Inflammatory macrophage treated with lipopolysaccharide for 1 hour (primary cell): ENCODE measurements around the gene KIF2A.
"Not testable (repeated sequence)": the region's sequence is repeated elsewhere in the genome, so short reads cannot be mapped to it uniquely, and the experiment has no call there.

Experiments used
- DNase-seq, 2 donors: peaks; one replicate each; pipeline ENCODE4 v3.0.0-alpha.2; 2020 to 2022

Gene KIF2A

DNA sequence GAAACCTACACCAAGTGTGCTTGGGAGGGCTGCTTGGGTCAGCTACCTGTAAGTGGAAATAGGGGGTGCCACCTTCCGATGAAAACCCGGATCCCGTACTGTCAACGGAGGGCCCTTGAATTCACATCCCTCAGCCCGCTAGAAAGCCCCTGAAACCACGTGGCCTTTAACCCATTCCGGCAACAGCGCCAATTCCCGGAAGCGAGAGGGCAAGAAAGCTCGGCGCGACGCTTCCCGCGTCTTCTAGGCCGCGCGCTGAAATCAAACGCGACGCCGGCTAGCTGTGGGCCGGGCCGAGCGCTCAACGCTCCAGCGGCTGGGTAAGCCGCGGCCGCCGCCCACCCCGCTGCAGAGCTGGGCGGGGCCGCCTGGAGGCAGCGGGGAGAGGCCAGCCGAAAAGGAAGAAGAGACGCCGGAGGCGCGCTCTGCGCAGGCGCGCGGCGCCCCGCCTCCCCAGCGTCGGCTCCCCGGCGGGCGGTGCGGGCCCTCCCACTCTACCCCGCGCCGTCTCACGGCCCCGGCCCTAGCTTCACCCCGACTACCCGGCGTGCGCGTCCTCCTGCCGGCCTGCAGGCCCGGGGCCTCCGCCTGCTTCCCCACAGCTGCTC, at the start of gene KIF2A:
KIF2A (plus strand) TSS at position 492 of the 608 bp plus-strand sequence. CDS start 267 bp downstream, outside the sequence.
- peak; percentile 89 to 92 for DNase-seq

GRCh38 chr5:62257020-62257367, 49.0 kb upstream of the KIF2A start:
- no peak for DNase-seq

DNA sequence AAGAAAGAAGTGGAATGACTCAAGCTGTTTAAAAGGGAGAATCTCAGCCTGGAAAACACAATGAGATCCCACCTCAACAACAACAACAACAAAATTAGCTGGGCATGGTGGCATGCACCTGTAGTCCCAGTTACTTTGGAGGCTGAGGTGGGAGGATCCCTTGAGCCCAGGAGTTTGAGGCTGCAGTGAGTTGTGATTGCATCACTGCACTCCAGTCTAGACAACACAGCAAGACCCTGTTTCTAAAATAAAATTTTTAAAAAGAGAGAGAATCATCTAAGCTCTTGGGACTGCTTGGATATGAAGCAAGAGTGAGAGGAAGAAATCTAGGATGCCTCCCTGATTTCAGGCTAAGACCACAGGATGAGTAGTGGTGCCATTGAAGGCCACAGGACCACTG, 47.4 kb upstream of the KIF2A start:
- no peak for DNase-seq

GRCh38 chr5:62259699-62260250, 46.2 kb upstream of the KIF2A start:
- no peak for DNase-seq

- no peak for DNase-seq
Observed at GRCh38 chr5:62260513-62260912, 45.5 kb upstream of the KIF2A start.

GRCh38 chr5:62263401-62263800, 42.6 kb upstream of the KIF2A start:
- no peak for DNase-seq

DNA sequence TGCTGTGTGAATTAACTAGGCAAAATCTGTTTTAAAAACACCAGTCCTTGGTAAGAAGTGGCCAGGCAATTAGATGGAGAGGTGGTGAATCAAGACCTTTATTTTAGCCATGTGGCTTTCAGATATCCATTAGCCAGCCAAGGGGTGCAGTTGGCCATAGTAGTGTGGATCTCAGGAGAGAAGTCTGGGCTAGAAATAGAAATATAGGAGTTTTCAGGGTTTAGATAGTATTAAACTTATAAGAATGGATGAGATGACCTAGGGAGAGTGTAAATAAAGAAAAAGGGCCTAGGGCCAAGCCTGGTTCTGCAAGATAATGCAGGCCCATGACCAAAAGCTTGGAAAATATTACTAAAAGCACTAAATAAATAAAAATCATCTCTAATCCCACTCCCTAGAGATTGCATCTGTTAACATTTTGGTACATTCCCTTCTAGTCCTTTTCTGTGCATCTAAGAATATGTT, 40.3 kb upstream of the KIF2A start:
- no peak for DNase-seq

- no peak for DNase-seq
Observed at GRCh38 chr5:62266573-62266972, 39.4 kb upstream of the KIF2A start.

DNA sequence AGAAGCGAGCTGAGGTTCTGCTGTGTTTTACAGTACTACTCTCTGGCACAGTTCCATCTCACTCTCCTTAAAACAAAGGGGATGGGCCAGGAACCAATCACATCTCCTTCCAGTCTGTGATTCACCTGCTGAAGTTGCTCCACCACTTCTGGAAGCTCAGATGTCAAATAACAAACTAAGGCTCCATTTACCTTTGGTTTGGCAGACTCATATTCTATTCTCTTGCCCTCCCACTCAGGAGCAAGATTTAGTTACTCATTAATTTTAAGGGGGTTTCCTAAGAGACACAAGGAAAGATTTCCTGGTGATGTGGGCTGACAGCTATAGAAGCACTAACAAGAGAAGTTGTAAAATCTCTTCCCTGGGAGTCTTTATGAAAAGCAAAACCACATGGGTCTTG, 37.8 kb upstream of the KIF2A start:
- DNase-seq = peak; percentile 25 to 65

DNA sequence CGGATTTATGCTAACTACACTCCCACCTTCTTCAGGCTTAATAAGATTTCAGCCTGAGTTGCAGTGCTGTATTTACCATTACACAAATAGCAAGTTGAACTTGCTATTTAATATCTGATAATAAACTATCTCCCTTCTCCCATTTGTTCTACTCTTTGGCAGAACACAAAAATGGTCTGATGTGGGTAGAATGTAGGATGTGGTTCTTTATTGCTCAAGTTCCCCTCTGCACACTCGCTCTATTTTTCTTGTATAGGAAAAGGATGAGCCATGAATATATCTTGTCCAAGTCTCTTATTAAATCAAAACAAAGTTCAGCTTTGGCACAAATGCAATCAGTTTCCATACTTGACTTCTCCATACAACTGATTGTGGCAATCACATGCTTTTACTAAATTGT, 37.2 kb upstream of the KIF2A start:
- no peak for DNase-seq

- DNase-seq = no peak
Observed at GRCh38 chr5:62271370-62271769, 34.6 kb upstream of the KIF2A start.

DNA sequence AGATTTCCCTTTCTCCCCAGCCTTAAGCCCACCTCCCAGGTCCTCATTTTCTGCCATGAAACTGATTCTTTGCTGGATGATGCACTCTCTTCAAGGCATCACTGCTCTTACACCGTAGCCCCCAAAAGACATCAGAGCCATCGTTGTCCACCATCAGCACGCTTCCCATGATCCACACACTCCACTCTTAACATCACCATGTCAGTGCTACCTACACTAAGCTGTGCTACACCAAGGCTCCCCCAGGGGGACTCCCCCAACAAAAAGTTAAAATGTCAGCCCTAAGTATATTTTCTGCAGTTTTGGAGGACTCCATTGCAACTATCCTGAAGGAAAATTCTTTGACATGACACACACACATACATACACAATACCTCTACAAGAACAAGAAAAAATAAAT, 34.1 kb upstream of the KIF2A start:
- DNase-seq = no peak

GRCh38 chr5:62273687-62274086, 32.3 kb upstream of the KIF2A start:
- no peak for DNase-seq

GRCh38 chr5:62275581-62275980, 30.4 kb upstream of the KIF2A start:
- DNase-seq = no peak

DNA sequence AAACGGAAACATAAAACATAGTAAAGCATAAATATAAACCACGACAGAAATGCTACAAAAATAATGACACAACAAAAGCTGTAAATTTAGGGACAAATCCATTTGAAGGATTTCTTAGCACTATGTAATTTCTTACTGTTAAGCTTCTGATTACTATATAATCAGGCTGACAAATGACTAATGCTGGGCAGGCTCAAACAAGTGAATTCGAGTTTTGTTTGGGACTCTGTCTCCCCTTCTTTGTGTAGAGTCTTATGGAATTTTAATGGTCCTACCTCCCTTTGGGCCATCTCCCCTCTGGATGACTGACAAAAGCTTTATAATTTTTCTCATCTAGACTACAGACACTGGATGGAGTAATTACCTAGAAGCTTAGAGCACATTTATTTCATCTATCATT, 24.6 kb upstream of the KIF2A start:
- DNase-seq = no peak

- DNase-seq = peak; percentile 36 to 59
Observed at GRCh38 chr5:62282064-62282463, 23.9 kb upstream of the KIF2A start.

DNA sequence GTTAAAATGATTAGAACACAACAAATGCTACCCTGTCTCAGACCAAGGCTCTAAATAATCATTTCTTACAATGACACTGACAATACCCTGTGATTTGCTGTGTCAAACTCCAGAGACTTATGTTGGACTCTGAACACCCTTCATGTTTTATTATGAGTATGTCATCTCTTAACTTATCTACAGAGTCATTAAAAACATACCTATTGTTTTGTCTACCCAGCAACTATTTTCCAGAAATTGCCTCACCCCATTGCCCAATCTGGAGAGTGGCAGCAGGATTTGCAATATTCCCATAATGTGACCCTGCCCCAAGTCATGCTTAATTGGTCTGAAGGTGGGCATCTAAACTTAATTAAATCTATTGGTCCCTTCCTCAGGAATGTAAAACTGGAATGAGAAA, 23.0 kb upstream of the KIF2A start:
- no peak for DNase-seq

GRCh38 chr5:62283861-62284260, 22.1 kb upstream of the KIF2A start:
- no peak for DNase-seq

DNA sequence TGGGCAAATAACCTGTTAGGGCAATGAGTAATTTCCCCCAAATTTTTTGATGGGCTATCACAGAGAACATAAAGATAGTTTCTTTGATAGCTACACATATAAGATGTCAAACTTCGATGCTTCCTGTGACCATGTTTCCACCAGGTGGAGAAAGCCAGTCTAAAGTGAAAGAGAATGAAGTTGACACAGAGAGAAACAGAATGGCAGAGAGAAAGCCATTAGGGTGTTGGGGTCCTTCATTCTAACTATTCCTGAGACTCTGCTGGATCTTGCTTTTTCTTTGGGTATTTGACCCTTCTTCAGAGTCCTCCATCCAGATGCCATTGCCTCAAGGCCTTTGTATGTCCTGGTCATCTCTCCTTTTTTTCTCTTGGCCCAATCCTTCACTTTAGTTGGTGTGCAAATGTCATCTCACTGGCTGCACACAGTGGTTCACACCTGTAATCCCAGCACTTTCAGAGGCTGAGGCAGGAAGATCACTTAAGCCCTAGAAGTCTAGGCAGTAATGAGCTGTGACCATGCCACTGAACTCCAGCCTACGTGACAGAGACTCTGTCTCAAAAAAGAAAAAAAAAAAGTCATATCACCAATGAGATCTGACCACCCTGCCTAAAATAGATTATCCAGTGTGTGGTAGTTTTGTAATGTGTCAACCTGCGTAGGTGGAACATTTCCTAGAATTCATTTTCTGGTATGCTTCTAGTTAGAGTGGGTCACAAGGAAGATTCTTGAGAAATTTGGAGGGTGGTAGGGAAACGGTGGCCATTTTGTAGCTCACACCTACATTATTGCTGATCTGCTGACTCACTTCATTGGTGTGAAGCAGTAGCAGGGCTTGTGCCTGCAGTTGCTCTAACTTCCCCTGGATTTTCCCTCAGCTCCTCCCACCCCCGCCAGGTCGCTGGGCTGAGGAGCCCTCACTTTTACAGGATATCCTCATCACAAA, 20.8 kb upstream of the KIF2A start:
- DNase-seq = peak; percentile 54 to 92

GRCh38 chr5:62286834-62287233, 19.2 kb upstream of the KIF2A start:
- no peak for DNase-seq

DNA sequence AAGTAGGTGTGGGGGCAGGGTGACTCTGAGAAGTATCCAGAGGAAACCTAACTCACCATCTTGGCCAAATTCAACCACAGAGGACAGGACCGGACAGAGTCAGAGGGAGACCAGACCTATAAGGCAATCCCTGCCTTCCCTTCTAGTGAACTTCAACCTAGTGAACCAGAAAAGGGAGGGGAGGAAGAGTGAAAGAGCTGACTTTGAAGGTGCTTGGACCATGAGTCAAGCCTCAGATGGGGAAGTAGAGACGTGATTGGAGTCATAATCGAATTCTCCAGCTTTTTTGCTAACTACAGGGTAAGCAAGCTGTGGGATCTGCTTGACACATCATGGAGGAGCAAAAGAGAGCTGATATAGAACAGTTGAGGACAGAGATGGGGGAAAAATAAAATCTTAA, 18.8 kb upstream of the KIF2A start:
- peak; percentile 22 to 52 for DNase-seq

- DNase-seq = no peak
Observed at GRCh38 chr5:62288118-62288517, 17.9 kb upstream of the KIF2A start.

- peak in 1 of 2 donors; percentile 42 for DNase-seq
Observed at GRCh38 chr5:62289813-62290212, 16.2 kb upstream of the KIF2A start.

GRCh38 chr5:62291829-62292228, 14.2 kb upstream of the KIF2A start:
- DNase-seq = not testable (repeated sequence)
